ENCODE results near the gene CGREF1. TPM values are rescaled to one million over a fixed set of nuclear protein-coding genes. Genes with fewer than 3 reads are reported as not detected.

CGREF1 gene
- total RNA-seq, 1 experiment from 2014 or later = 5.0 TPM

GRCh38 chr2:27127883-27128667 is 9.1 kb upstream of the CGREF1 start:
- Histone ChIP-seq H3K4me3 (ENCODE audit: low read depth, low read length) (no peak overlapping the region), H3K36me3 (ENCODE audit: control insufficient read depth, insufficient read depth, low read length) (no peaks in the 10 kb centered on the region; the same call in 1 of the 2 replicates), H3K27me3 (replicated peaks; ENCODE audit: control insufficient read depth, insufficient read depth, low read length) (no peaks in the 10 kb centered on the region), H3K9me3 (no peaks in the 10 kb centered on the region), H3K4me1 (peaks cover 13% of the 10 kb centered on the region)
- Mint-ChIP-seq H3K4me1 (ENCODE audit: low read depth, unreplicated experiment) (peaks cover 11% of the 10 kb centered on the region), H3K4me3 (ENCODE audit: unreplicated experiment) (no peak overlapping the region), H3K9me3 (ENCODE audit: unreplicated experiment) (no peaks in the 10 kb centered on the region), H3K36me3 (ENCODE audit: insufficient read depth, unreplicated experiment) (peaks cover 5% of the 10 kb centered on the region), H3K27me3 (ENCODE audit: insufficient read depth, unreplicated experiment) (no peaks in the 10 kb centered on the region), H3K27ac (ENCODE audit: unreplicated experiment) (no peak overlapping the region)
- POLR2A ChIA-PET = interaction anchor here (0.6 kb wide), 1 partner anchor 41 kb away, joined by 3 read pairs; no protein-coding TSS in a partner anchor
- no TSS peak for BruUV-seq (replicated peaks)
- intact Hi-C loops (cut with micrococcal nuclease; ENCODE audit: unreplicated experiment) = no loop called here
- TF ChIP-seq CTCF (IDR thresholded peaks at IDR 0.05; ENCODE audit: insufficient read depth in 1 of 2, low read depth in 1 of 2, low read length in 1 of 2, severe bottlenecking in 1 of 2, unreplicated experiment in 1 of 2) = no peak
- DNase-seq = no peak
- CTCF ChIA-PET = no interaction called here

GRCh38 chr2:27126252-27126710 is 7.4 kb upstream of the CGREF1 start:
- Mint-ChIP-seq H3K27me3 (ENCODE audit: insufficient read depth, unreplicated experiment) (peaks cover 8% of the 10 kb centered on the region), H3K9me3 (ENCODE audit: unreplicated experiment) (no peaks in the 10 kb centered on the region), H3K4me3 (ENCODE audit: unreplicated experiment) (no peak overlapping the region), H3K36me3 (ENCODE audit: insufficient read depth, unreplicated experiment) (no peaks in the 10 kb centered on the region), H3K4me1 (ENCODE audit: low read depth, unreplicated experiment) (peaks cover 9% of the 10 kb centered on the region), H3K27ac (ENCODE audit: unreplicated experiment) (no peak overlapping the region)
- TF ChIP-seq CTCF (IDR thresholded peaks at IDR 0.05; ENCODE audit: insufficient read depth in 1 of 2, low read depth in 1 of 2, low read length in 1 of 2, severe bottlenecking in 1 of 2, unreplicated experiment in 1 of 2) = no peak
- DNase-seq = peak in 1 of 2 experiments; percentile 28
- peaks cover 13% of the 10 kb centered on the region for H3K4me1 ChIP-seq
- H3K27me3 ChIP-seq (replicated peaks; ENCODE audit: control insufficient read depth, insufficient read depth, low read length) = no peaks in the 10 kb centered on the region
- H3K36me3 ChIP-seq (ENCODE audit: control insufficient read depth, insufficient read depth, low read length) = no peaks in the 10 kb centered on the region
- ChIA-PET POLR2A (no interaction called here), CTCF (interaction anchor here (0.6 kb wide), 1 partner anchor 53 kb away, joined by 5 read pairs; no protein-coding TSS in a partner anchor)
- H3K9me3 ChIP-seq = no peaks in the 10 kb centered on the region
- intact Hi-C loops (cut with micrococcal nuclease; ENCODE audit: unreplicated experiment) = no loop called here
- H3K4me3 ChIP-seq (ENCODE audit: low read depth, low read length) = no peak overlapping the region
- BruUV-seq (replicated peaks) = TSS peak; percentile 14

- Mint-ChIP-seq H3K4me3 (ENCODE audit: unreplicated experiment) (no peak overlapping the region), H3K9me3 (ENCODE audit: unreplicated experiment) (no peaks in the 10 kb centered on the region), H3K4me1 (ENCODE audit: low read depth, unreplicated experiment) (peaks cover 9% of the 10 kb centered on the region), H3K27me3 (ENCODE audit: insufficient read depth, unreplicated experiment) (peaks cover 9% of the 10 kb centered on the region), H3K36me3 (ENCODE audit: insufficient read depth, unreplicated experiment) (peaks cover 2% of the 10 kb centered on the region), H3K27ac (ENCODE audit: unreplicated experiment) (no peak overlapping the region)
- H3K4me1 ChIP-seq = peaks cover 13% of the 10 kb centered on the region
- BruUV-seq (replicated peaks) = no TSS peak
- DNase-seq = no peak
- TF ChIP-seq CTCF (IDR thresholded peaks at IDR 0.05; ENCODE audit: insufficient read depth in 1 of 2, low read depth in 1 of 2, low read length in 1 of 2, severe bottlenecking in 1 of 2, unreplicated experiment in 1 of 2) = no peak
- POLR2A ChIA-PET = interaction anchor here (0.6 kb wide), 2 partner anchors 273 to 1296 kb away, joined by 3 to 4 read pairs; no protein-coding TSS in a partner anchor
- H3K36me3 ChIP-seq (ENCODE audit: control insufficient read depth, insufficient read depth, low read length) = no peaks in the 10 kb centered on the region
- H3K4me3 ChIP-seq (ENCODE audit: low read depth, low read length) = no peak overlapping the region
- intact Hi-C loops (cut with micrococcal nuclease; ENCODE audit: unreplicated experiment) = no loop called here
- no peaks in the 10 kb centered on the region for H3K9me3 ChIP-seq
- CTCF ChIA-PET = interaction anchor here (0.6 kb wide), 1 partner anchor 279 kb away, joined by 3 read pairs; no protein-coding TSS in a partner anchor
- no peaks in the 10 kb centered on the region for H3K27me3 ChIP-seq (replicated peaks; ENCODE audit: control insufficient read depth, insufficient read depth, low read length)
Measured at GRCh38 chr2:27125104-27125503, 6.2 kb upstream of the CGREF1 start.
